Renal cortical epithelial cell (primary cell): ENCODE results near the gene VAMP7. TPM values are rescaled to one million over a fixed set of nuclear protein-coding genes. Genes with fewer than 3 reads are reported as not detected.
"Not testable (repeated sequence)": the region's sequence is repeated elsewhere in the genome, so short reads cannot be mapped to it uniquely, and the experiment has no call there.

Experiments used
- DNase-seq: peaks from one replicate; pipeline ENCODE4 v3.0.0-alpha.2; 2011; ENCODE audit warnings: low read depth
- total RNA-seq: library from RNA; depleted of rRNA; stranded (reverse); fragments of >200 nt; gene quantifications from 2 replicates; pipeline ENCODE4 v1.2.3, GENCODE V29; 2014

The VAMP7 gene
- total RNA-seq, 1 donor from 2014 or later: 76.1 TPM

- DNase-seq: not testable (repeated sequence)
Observed at GRCh38 chrX:155907661-155908060, 26.5 kb downstream of the VAMP7 start.

DNA sequence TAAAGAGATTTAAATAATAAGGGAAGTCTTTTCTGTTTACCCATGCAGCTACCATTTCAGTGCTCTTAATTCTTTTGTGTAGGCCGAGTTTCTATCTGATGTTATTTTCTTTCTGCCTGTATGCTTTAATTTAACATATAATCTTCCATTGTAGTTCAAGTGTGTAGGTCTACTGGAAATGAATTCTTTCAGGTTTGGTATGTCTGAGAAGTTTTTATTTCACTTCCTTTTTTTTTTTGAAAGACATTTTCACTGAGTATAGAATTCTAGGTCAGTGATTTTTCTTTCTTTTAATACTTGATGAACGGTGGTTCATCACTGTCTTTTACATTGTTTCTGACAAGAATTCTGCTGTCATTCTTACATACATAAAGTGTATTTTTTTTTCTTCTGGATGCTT, 42.1 kb downstream of the VAMP7 start:
- DNase-seq: no peak

GRCh38 chrX:155930852-155931618, 49.9 kb downstream of the VAMP7 start:
- DNase-seq: not testable (repeated sequence)

DNA sequence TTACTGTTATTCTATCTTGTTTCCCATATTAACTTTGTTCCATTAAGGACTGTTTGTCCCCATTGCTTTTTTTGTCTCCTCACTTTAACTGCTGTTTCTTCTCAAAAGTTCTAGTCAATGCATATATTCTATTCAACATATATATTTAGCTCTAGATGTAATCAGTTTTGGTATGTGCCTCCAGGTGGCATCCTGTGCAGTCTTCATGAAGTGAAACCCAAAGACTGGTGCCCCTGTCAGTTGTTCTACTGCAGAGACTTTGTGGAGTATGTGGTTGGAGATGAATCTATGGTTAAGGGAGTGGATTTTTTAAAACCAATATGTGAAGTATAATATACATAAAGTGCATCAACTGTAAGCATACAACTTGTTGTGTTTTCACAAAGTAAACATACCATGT, 57.0 kb downstream of the VAMP7 start:
- DNase-seq: no peak

DNA sequence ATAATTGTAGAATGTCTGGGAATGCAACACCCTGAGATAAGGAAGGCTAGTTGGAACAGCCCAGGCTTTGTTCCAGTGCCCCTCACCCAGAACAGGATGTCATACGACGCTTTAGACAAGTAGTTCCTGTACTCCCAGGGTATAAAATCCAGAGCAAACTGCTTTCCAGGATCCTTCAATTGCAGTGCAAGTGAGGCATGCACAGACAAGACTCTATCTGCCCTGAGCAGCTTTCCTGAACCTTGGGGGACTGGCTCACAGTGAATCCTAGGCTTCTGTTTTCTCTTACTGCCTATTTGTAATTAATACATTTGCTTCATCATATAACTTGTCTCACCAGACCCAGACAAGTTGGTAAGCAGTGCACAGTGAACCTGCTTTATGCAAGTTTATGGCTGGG, 68.0 kb downstream of the VAMP7 start:
- no peak for DNase-seq

GRCh38 chrX:155951237-155951789, 70.2 kb downstream of the VAMP7 start:
- no peak for DNase-seq

- DNase-seq: no peak
Observed at GRCh38 chrX:155953055-155953454, 71.9 kb downstream of the VAMP7 start.

GRCh38 chrX:155954793-155955192, 73.6 kb downstream of the VAMP7 start:
- DNase-seq: no peak

- DNase-seq: no peak
Observed at GRCh38 chrX:155956099-155956498, 75.0 kb downstream of the VAMP7 start.

DNA sequence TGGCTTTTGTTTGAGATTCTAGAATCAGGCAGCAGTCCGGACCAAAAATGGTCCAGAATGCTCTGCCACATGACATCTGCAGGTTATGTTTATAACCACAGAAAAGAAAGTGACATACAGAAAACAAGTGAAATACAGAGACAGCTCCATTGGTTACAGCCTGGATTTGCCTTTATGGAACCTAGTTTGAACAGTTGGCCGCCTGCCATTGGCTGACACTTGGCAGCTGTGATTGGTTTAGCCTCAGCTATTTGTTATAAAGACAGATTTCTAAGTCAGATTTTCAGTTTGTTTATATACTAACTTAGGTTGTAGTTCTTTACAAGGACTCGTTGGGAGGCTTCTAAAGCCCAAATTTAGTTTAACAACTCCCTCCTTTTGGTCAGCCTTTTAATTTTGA, 75.5 kb downstream of the VAMP7 start:
- DNase-seq: no peak

- DNase-seq: no peak
Observed at GRCh38 chrX:155957843-155958242, 76.7 kb downstream of the VAMP7 start.

- DNase-seq: no peak
Observed at GRCh38 chrX:155959018-155959587, 78.0 kb downstream of the VAMP7 start.

GRCh38 chrX:155962906-155963305, 81.8 kb downstream of the VAMP7 start:
- no peak for DNase-seq

DNA sequence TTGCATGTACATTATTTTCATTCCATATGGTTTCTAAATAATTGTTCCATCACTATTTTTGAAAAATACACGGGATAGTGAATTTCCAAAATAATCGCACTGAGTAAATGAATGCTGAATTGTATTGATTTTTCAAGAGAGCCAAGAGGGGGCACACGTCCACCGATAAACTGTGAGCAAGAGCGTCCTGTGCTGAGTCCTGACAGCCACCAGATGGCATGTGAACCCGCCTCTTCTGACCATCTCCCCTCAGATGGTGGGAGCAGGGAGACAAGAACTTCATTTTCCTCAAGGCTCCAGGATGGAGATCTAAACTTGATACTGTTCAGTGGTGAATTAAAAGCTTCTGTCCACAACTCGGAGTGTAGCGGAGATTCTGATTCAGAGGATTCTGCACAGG, 85.7 kb downstream of the VAMP7 start:
- no peak for DNase-seq

- no peak for DNase-seq
Observed at GRCh38 chrX:155967653-155968325, 86.6 kb downstream of the VAMP7 start.

- no peak for DNase-seq
Observed at GRCh38 chrX:155968326-155968661, 87.1 kb downstream of the VAMP7 start.

GRCh38 chrX:155968791-155969190, 87.6 kb downstream of the VAMP7 start:
- DNase-seq: no peak

DNA sequence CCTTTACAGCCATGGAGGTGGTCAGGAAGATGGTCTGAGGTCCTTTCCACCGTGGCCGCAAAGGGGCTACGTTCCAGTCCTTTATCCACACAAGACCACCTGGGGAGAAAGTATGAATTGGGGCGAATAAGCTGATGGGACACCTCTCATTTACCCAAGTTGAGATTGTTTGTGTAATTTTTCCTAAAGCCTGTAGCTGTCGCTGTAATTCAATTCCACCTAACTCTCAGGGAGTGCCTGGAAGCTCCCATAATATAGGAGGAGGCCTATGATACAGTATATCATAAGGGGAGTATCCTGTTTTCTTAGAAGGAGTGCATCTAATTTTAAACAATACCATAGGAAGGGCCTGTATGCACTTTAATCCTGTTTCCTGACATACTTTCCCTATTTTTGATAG, 90.5 kb downstream of the VAMP7 start:
- not testable (repeated sequence) for DNase-seq

GRCh38 chrX:155972241-155972640, 91.1 kb downstream of the VAMP7 start:
- not testable (repeated sequence) for DNase-seq

GRCh38 chrX:155983326-155983725, 102.2 kb downstream of the VAMP7 start:
- no peak for DNase-seq

DNA sequence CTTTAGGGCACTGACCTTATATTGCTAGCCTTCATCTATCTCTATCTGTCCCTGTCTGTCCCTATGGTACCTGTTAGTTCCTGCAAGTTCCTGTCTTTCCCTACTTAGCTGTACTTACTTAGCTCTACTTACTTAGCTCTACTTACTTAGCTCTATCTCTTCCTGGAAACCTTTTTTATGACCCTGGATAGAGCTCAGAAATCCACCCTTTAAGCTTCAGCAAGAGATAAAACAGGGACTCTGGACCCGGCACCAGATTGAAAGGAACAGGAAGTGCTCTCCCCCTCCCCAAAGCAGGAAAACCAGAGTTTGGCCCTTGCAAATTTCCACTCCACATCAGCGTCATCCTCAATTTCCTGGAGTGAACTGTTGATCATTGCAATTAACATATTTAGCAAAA, 104.1 kb downstream of the VAMP7 start:
- DNase-seq: no peak

GRCh38 chrX:155986995-155987394, 105.8 kb downstream of the VAMP7 start:
- not testable (repeated sequence) for DNase-seq

GRCh38 chrX:155988859-155989258, 107.7 kb downstream of the VAMP7 start:
- no peak for DNase-seq
